HG03139 (cell line): Measurements from ENCODE around the gene PTPRO.

Experiments
- ATAC-seq: cut with Tn5 transposase; IDR thresholded peaks from one replicate; pipeline ENCODE4 v1.9.1; 2021; ENCODE audit not compliant: unreplicated experiment

Gene PTPRO

DNA sequence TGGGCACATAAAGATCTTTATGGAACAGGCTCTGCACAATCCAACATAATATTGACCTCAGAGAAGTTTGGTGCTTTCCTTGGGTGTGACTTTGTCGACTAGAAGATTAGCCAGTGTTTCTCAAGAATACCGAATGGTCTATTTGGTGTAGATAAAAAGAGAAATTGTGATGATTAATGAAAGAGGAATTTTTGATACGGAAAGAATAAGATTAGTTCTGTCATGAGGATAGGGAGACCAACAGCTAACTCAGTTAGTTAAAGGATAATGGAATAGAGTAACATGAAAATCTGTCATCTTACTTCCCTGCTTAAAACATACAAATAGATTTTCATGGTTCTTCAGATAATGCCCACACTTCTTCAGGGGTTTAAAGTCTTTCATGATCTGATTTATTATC, 24.2 kb downstream of the PTPRO start:
- no peak for ATAC-seq

DNA sequence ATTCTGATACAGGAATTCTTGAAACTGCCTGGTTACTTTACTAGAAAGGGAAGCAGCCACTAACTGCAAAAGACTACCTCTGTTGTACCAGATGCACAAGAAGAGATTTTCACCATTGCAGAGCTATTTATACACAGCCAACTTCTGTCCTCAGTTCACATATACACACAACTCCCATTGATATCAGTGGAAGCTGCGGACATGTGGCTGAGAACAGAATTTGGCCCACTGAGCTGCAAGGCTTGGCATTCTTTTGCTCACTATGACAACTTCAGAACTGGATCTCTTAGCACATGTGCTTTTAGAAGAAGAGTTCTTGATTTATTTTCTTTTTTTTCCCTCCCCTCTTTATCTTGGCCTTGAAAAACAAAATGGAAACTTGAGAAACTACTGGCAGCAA, 28.3 kb downstream of the PTPRO start:
- ATAC-seq = no peak

DNA sequence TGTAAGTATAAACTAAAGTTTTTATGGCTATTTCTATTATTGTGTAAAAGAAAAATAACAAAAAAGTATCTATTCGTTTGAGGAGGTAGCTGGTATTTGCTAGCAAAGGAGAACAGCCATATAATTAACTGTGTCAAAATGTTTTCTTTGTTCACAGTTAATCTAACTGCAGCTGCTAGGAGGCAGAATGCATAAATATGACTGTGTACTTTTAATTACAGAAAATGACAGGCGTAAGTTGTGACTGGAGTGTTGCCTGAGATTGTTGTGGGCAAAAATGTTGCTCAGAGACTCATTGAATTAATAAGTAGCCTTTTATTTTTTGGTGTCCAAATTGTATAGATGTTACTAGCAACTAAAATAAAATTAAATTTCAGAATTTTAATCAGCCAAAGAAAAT, 33.5 kb downstream of the PTPRO start:
- no peak for ATAC-seq

DNA sequence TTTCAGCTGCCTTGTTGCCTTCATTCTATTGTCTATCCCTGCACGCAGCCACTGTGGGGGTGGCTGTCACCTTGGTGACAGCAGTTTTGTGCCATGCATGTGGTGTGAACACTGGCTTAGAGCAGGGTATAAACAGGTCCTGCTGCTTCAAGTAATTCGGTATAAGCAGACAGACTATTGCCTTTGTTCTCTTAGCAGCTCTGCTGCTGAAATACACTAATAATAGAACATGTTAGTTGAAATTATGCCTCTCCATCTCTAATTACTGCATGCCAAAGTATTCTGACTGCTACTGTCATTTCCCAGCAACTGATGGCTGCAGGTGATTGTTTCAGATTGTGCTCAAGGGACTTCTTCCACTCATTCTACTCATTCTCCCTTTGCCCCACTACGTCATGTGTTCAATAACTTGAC, 34.6 kb downstream of the PTPRO start:
- ATAC-seq = no peak

DNA sequence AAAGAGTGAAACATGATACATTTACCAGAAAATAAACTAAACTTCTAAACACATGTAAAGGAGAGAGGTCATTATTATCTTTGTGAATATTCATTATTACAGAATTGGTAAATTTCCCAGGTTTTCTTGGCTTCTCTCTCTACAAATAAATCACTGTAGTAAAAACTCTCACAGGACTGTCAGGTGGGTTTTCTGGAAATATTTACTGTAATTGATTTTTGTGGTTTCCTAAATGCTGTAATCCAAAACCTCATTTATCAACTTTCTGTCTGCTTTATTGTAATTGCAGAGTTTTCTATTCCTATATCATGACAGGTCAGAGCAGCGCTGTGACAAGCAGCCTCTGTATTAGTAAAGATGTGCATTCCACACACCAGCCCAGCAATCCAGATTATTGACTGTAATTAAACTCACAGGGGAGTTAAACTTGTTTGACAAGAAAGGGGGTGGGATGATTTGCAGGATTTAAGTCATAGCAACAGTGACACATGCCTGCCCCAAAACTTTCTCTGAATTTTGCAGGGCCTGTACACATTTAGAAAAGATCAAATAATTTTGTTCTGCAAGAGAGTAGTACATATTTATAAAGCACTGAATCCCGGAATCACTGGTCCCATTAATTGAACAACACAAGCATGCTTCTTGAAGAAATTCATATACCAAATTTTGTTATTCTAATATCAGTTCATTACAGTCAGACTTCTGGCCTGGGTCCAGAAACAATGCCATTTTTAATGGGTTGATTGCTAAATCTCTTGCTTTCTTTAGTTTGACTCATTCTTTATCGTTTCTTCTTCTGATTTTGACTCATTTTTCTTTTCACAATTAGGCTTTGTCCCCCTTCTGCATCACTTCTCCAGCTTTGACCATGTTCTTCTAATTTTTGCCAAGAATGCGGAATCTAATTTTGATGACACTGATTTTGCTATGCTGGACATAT, 42.2 kb downstream of the PTPRO start:
- no peak for ATAC-seq

DNA sequence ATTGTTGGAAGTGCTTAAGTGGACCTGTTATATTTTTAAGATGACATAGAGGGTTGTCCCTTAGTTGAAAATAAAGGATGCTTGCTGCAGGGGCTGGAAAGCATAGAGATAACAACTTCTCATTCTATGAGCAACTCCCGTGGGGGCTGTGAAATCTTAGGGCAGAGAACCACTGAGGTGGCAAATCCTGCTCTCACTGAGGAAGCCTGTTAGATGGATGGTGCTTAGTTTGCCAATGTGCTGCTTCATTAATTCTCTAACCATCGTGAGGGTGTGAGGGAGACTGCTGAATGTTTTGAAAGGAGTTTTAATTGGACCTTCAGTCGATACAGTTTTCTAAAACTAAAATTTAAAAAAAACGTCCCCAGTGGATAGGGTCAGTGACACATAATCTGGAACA, 46.5 kb downstream of the PTPRO start:
- ATAC-seq = no peak

DNA sequence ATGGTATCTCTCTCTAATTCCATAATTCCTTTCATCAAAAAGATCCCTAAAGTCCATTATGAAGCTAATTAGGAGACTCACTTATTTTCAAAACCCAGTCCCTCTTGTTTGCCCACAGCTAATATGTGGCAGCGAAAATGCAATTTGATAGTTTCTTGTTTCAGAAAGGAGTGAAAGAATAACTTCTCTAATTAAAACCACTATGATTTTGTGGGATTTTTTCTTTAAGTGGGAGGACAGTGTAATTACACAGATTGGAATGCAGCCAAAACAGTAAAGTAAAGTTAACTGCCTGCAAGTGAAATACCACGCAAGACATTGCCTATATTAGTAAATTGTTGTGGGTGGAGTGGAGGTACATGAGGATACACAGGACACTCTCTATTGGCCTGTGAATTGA, 50.0 kb downstream of the PTPRO start:
- ATAC-seq = no peak

DNA sequence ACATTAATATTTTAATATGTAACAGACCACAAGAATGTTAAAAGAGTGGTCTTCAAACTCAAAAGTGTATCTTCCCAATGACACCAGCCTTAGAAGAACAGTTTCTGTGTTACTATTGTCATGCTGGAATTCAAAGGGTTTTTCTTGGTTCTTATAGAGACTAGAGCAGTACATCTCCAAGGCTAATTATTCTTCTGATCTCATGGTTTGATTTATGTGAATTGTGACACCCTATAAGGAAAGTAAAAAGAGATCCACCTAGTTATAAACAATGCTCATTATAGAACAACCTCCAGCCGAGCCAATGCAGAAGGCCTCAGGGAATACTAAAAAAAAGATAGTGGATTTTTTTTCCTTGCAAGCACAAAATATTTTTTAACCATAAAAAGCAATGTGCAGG, 65.5 kb downstream of the PTPRO start:
- no peak for ATAC-seq

DNA sequence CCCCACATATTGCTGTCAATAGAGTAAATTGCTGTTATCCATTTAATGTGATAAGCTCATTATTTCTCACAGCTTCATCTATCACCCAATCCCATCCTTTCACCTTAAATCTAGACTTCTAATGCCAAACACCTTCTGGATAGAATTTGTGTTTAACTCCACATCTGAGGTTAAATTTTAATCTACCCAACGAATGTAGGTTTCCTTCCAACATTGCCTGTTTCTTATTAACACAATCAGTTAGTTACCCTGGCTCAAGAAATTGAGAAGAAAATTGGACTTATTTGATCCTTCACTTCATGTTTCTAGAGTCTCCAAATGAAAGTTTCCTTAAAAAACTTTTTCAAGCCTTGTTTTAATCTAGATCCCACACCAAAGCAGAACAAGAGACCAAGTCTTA, 67.3 kb downstream of the PTPRO start:
- no peak for ATAC-seq

DNA sequence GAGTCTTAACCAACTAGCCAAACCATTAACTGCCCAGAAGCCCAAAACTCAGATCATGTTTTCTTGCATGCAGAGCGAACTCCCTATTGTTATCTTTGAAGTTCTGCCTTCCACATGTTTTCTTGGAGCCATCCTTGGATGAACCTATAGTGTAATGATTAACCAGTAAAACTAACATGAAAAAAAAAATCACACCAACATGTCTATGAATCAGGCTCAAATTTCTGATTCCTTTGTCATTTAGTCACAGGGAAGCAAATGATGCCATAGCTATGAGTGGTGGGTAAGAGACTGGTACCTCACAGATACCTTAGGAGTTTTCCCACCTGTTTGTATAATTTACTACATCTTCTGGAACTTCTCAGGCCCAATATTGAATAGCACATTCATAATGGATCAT, 70.7 kb downstream of the PTPRO start:
- no peak for ATAC-seq

DNA sequence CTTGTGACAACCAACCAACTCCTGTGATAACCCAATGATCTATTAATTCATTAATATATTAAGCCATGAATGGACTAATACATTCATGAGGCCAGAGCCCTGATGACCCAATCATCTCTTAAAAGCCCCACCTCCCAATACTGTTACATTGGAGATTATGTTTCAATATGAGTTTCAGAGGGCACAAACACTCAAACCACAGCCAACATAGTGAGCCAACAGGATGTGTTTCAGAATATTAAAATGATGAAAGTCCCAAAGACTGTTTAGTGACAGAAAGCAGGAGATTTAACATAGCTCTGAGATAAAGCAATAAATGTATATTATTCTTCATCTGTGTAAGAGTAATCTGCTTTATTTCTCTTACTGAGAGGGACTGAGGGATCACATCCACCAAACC, 71.7 kb downstream of the PTPRO start:
- no peak for ATAC-seq

DNA sequence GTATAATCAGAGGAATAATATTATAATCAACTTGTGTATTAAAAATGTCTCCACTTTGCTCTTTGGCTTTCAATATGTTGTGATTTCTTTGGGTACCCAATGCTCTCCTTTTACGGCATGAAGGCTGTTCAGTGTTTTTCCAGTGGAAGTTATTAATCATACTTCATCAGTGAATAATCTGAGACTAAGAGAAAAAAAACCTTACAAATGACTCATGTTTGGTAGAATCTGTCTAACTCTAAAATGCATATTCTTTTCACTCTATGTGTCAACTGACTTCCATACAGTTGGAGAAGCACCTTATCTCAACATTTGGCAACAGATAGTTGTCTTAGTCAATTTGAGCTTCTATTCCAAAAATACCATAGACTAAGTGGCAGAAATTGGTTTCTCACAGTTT, 82.2 kb downstream of the PTPRO start:
- ATAC-seq = no peak

DNA sequence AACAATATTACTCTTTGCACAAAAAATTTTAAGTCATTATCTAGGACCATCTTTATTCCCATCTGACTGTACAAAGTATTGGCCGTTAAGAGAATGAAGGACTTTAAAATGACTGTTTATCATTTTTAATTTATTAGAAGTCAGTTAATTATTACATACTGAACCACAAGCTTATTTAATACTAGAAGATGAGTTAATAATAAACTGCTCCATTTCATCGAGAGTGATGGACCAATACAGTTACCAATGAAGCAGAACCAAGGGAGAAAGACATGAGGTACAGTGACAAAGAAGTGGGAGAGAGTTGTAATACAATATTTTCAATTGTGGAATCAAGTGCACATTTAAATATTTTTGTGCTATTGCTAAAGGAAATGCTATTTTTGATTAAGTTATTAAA, 83.3 kb downstream of the PTPRO start:
- ATAC-seq = no peak

DNA sequence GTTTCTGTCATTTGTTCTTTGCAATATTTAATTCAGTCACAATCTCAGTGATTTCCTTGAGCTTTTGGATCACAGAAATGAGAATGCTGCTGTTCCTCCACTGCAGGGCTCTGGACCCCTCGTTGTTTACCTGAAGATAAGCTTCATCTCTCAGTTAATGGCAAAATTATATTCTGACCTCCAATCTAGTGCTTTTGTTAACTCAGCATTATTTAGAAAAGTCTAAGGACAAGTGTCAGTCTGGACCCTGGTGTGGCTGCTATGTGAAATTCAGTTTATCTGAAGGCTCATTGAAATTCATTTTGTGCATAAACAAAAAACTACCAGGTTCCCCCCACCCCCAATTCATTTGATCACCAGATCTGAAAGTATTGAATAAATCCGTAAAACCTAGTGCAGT, 84.7 kb downstream of the PTPRO start:
- ATAC-seq = no peak

DNA sequence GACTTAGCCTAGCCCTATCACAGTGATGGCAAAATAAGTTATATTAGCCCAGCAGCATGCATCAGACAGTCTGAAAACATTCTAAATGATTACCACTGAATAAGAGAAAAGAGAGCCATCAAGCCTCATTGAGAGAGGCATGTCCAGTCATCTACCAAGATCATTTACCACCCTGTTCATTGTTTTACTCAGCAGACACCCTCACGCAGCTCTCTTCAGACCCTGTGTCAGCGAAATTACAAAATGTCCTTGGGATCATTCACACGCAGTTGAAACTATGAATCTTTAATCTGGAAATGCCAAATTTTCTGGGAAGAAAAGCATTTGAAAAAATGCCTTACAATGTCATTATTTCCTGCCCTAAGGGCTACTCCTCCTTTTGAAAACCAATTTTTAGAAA, 89.5 kb downstream of the PTPRO start:
- ATAC-seq = no peak

DNA sequence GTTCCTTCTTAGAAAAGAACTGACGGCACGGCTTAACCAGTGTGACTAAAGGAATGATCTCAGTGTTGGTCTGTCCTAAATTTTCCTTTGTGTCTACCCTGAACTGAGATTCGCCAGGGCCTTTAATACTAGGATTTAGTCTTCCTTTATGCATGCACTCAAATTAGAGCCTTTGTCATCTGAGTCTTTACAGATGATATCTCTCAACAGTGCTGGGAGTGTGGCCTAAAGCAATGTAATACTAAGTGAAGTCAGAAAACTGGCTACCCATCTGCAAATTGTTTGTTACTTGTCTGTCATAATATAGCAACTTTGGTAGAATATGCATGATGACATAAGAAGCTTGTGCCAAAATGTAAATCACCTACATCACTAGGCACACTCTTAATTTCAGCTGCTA, 95.4 kb downstream of the PTPRO start:
- no peak for ATAC-seq

DNA sequence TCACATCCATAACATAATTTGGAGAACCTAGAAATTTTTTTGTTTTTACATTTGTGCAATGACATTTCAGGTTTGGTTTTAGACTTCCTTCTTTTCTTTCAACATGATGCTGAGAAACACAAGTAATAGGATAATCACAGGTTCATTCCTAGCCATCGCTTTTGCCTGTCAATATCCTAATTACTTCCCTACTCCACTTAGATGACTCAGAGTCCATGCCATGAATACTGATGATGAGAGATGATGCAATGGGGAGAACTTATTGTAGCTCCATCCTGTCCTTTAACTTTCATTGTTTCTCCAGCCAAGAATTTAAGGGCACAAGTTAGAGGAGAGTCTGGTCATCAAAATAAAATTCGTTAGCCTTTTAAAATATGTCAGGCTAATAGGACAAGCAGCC, 101.3 kb downstream of the PTPRO start:
- ATAC-seq = no peak

DNA sequence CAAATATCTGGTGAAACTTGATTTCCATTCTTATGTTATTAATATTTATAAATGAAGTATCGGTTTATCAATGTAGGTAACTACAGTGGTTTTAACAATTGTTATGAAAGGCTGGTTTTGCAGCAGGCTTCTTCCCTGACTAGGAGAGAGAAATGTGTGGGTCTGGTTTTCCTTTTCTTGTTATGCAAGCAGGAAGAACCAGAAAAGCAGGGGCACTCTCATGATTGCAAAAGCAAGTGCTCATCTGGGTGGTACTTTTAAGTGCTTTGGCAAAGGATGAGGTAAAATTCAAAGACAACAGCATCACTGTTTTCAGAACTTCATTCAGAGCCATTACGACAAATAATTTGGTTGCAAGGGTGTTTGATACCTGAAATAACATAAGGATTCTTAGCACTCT, 105.6 kb downstream of the PTPRO start:
- no peak for ATAC-seq

DNA sequence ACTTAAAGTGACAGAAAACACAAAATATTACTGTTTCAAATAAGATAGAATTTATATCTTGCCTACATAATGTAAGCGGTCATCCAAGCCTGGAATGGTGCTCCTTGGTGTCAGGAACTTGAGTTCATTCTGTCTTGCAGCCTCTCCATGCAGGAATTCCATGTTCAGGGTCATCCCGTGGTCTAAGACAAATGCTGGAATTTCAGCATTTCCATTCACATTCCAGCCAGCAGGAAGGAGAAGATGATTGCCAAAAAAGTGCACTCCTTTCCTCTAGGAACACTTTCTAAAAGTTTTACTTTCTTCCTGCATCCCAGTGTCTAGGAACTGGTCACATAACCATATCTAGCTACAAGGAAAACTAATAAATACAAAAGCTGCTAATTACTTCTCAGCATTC, 106.3 kb downstream of the PTPRO start:
- ATAC-seq = no peak

DNA sequence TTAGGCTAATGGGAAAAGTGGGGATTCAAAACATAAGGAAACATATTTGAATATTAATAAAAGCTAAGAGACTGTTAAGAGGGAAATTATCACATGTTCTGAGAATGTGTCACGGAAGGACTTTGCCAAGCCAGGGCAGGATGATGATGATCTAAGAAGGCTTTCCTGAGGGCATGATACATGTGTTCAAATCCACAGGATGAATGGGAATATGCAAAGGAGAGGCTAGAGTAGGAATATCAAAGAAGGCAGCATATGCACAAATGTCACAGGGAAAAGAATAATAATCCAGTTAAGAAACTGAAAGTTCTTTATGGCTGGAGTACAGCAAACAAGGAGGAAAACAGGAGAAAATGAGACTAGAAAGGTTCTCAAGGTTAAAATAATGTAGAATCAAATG, 107.0 kb downstream of the PTPRO start:
- no peak for ATAC-seq

DNA sequence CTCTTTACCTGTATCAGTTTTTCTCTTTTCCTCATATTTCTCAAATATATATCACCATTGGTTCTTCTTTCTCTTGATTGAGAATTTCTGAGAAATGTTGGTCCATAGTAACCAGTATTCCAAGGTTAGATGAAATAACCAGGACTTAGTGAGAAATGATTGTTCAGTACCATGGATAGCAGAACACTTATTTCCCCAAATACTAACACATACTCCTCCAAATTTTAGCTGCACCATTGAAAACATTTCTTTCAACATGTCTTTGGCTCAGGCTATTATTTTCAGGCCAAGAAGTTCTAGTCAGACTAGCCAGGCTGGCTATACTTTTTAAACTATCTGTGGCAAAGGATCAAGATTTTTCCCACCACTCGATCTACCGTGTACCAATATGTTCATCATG, 113.3 kb downstream of the PTPRO start:
- ATAC-seq = no peak

DNA sequence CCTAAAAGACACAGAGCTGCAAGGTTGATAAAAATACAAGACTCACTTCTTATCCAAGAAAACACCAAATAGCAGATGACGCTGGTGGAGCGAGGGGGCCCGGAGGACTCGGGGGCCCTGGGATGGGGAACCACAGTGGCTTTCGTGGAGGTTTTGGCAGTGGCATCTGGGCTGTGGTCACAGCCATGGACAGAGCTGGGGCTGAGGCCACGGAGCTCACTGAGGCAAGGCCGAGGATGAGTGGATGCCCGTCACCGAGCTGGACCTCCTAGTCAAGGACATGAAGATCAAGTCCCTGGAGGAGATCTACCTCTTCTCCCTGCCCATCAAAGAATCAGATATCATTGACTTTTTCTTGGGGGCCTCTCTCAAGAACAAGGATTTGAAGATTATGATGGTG, 117.2 kb downstream of the PTPRO start:
- no peak for ATAC-seq

DNA sequence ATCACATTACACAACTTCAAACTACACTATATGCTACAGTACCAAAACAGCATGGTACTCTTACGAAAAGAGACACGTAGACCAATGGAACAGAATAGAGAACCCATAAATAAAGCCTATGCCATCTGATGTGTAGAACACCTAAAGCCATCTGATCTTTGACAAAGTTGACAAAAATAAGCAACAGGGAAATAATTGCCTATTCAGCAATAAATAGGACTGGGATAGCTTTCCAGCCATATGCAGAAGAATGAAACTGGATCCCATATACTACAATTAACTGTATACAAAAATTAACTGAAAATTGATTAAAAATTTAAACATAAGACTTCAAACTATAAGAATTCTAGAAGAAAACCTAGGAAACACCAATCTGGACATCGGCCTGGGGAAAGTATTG, 120.7 kb downstream of the PTPRO start:
- ATAC-seq = no peak
